BLaER1 (cell line): ENCODE results near the gene TMEM131L.

Experiments
- H3K27ac ChIP-seq: shearing (Covaris generic); formaldehyde crosslinking; 2 replicates; pipeline ENCODE4 v1.8.1; 2022
- H3K27me3 ChIP-seq: shearing (Covaris generic); formaldehyde crosslinking; 2 replicates; pipeline ENCODE4 v1.8.1; 2022
- H3K36me3 ChIP-seq: shearing (Covaris generic); formaldehyde crosslinking; 2 replicates; pipeline ENCODE4 v1.8.1; 2022
- H3K4me1 ChIP-seq: shearing (Covaris generic); formaldehyde crosslinking; 2 replicates; pipeline ENCODE4 v1.8.1; 2022
- H3K4me2 ChIP-seq: shearing (Covaris generic); formaldehyde crosslinking; 2 replicates; pipeline ENCODE4 v1.8.1; 2022
- H3K4me3 ChIP-seq: shearing (Covaris generic); formaldehyde crosslinking; 2 replicates; pipeline ENCODE4 v1.8.1; 2022
- H3K9ac ChIP-seq: shearing (Covaris generic); formaldehyde crosslinking; 2 replicates; pipeline ENCODE4 v1.8.1; 2022
- H3K9me3 ChIP-seq: shearing (Covaris generic); formaldehyde crosslinking; 2 replicates; pipeline ENCODE4 v1.8.1; 2022
- H4K20me1 ChIP-seq: shearing (Covaris generic); formaldehyde crosslinking; 2 replicates; pipeline ENCODE4 v1.8.1; 2022
- Cebpa-rat ChIP-seq: shearing (Covaris generic); IDR thresholded peaks from 2 replicates; pipeline ENCODE4 v1.8.1; 2022

The TMEM131L gene

GRCh38 chr4:153524682-153525081 is 58.5 kb downstream of the TMEM131L start:
- no peaks in the 10 kb centered on the region for H3K27me3 ChIP-seq
- H3K9ac ChIP-seq, result no peak overlapping the region
- H3K9me3 ChIP-seq, result no peaks in the 10 kb centered on the region
- peaks cover 100% of the 10 kb centered on the region for H4K20me1 ChIP-seq
- H3K27ac ChIP-seq, result no peak overlapping the region; the same call in 1 of the 2 replicates
- H3K4me2 ChIP-seq, result peak overlapping the region; percentile 88
- peaks cover 100% of the 10 kb centered on the region for H3K4me1 ChIP-seq
- no peak for TF ChIP-seq Cebpa-rat
- no peak overlapping the region for H3K4me3 ChIP-seq
- peaks cover 60% of the 10 kb centered on the region for H3K36me3 ChIP-seq

- H3K27ac ChIP-seq, result no peak overlapping the region
- peak overlapping the region; percentile 88 for H3K4me2 ChIP-seq
- no peaks in the 10 kb centered on the region for H3K9me3 ChIP-seq
- no peaks in the 10 kb centered on the region for H3K27me3 ChIP-seq
- peaks cover 73% of the 10 kb centered on the region for H3K36me3 ChIP-seq
- peaks cover 100% of the 10 kb centered on the region for H3K4me1 ChIP-seq
- no peak for TF ChIP-seq Cebpa-rat
- peak overlapping the region; percentile 9; the same call in 1 of the 2 replicates for H3K9ac ChIP-seq
- H4K20me1 ChIP-seq, result peaks cover 100% of the 10 kb centered on the region
- no peak overlapping the region for H3K4me3 ChIP-seq
Measured at GRCh38 chr4:153527690-153528089, 61.5 kb downstream of the TMEM131L start.

GRCh38 chr4:153528705-153529485 is 62.7 kb downstream of the TMEM131L start:
- Histone ChIP-seq H3K4me1 (peaks cover 97% of the 10 kb centered on the region), H3K36me3 (peaks cover 79% of the 10 kb centered on the region), H3K9ac (0 out of 2 replicates have a peak overlapping the region, but pooled peaks have one; percentile 36), H3K9me3 (no peaks in the 10 kb centered on the region), H3K27ac (peak overlapping the region; percentile 28; the same call in 1 of the 2 replicates), H3K27me3 (no peaks in the 10 kb centered on the region), H3K4me3 (no peak overlapping the region), H4K20me1 (peaks cover 100% of the 10 kb centered on the region), H3K4me2 (peak overlapping the region; percentile 88)
- TF ChIP-seq Cebpa-rat, result no peak

- peaks cover 78% of the 10 kb centered on the region for H3K36me3 ChIP-seq
Measured at GRCh38 chr4:153529646-153530045, 63.5 kb downstream of the TMEM131L start.

GRCh38 chr4:153530284-153530999 is 64.3 kb downstream of the TMEM131L start:
- Histone ChIP-seq H3K9ac (peak overlapping the region; percentile 21; the same call in 1 of the 2 replicates), H3K36me3 (peaks cover 78% of the 10 kb centered on the region), H3K4me2 (peak overlapping the region; percentile 88), H4K20me1 (peaks cover 100% of the 10 kb centered on the region), H3K9me3 (no peaks in the 10 kb centered on the region), H3K27me3 (no peaks in the 10 kb centered on the region), H3K27ac (peak overlapping the region; percentile 47), H3K4me3 (no peak overlapping the region), H3K4me1 (peaks cover 92% of the 10 kb centered on the region)
- no peak for TF ChIP-seq Cebpa-rat

More at GRCh38 chr4:153529646-153530045, 63.5 kb downstream of the TMEM131L start:
- Histone ChIP-seq H3K27ac (no peak overlapping the region), H3K4me3 (no peak overlapping the region), H3K27me3 (no peaks in the 10 kb centered on the region), H3K4me1 (peaks cover 92% of the 10 kb centered on the region), H3K9me3 (no peaks in the 10 kb centered on the region), H3K4me2 (peak overlapping the region; percentile 88), H3K9ac (0 out of 2 replicates have a peak overlapping the region, but pooled peaks have one; percentile 0), H4K20me1 (peaks cover 100% of the 10 kb centered on the region)
- TF ChIP-seq Cebpa-rat, result no peak

- Histone ChIP-seq H4K20me1 (peaks cover 100% of the 10 kb centered on the region), H3K4me3 (no peak overlapping the region), H3K9ac (no peak overlapping the region), H3K36me3 (peaks cover 78% of the 10 kb centered on the region), H3K27ac (peak overlapping the region; percentile 47; the same call in 1 of the 2 replicates), H3K4me2 (peak overlapping the region; percentile 88), H3K4me1 (peaks cover 92% of the 10 kb centered on the region), H3K9me3 (no peaks in the 10 kb centered on the region), H3K27me3 (no peaks in the 10 kb centered on the region)
- no peak for TF ChIP-seq Cebpa-rat
Measured at GRCh38 chr4:153531000-153531358, 64.8 kb downstream of the TMEM131L start.

- Histone ChIP-seq H3K36me3 (peaks cover 78% of the 10 kb centered on the region), H3K9me3 (no peaks in the 10 kb centered on the region), H3K4me1 (peaks cover 90% of the 10 kb centered on the region), H3K27me3 (no peaks in the 10 kb centered on the region), H4K20me1 (peaks cover 100% of the 10 kb centered on the region), H3K4me3 (no peak overlapping the region), H3K4me2 (peak overlapping the region; percentile 36), H3K9ac (no peak overlapping the region), H3K27ac (no peak overlapping the region)
- no peak for TF ChIP-seq Cebpa-rat
Measured at GRCh38 chr4:153531976-153532626, 65.9 kb downstream of the TMEM131L start.

- peaks cover 78% of the 10 kb centered on the region for H3K36me3 ChIP-seq
- H4K20me1 ChIP-seq, result peaks cover 100% of the 10 kb centered on the region
- TF ChIP-seq Cebpa-rat, result no peak
- H3K9ac ChIP-seq, result no peak overlapping the region
- peaks cover 90% of the 10 kb centered on the region for H3K4me1 ChIP-seq
- no peak overlapping the region for H3K27ac ChIP-seq
- peak overlapping the region; percentile 36; the same call in 1 of the 2 replicates for H3K4me2 ChIP-seq
- H3K9me3 ChIP-seq, result no peaks in the 10 kb centered on the region
- H3K27me3 ChIP-seq, result no peaks in the 10 kb centered on the region
- H3K4me3 ChIP-seq, result no peak overlapping the region
Measured at GRCh38 chr4:153532636-153533035, 66.5 kb downstream of the TMEM131L start.

GRCh38 chr4:153533387-153533786 is 67.2 kb downstream of the TMEM131L start:
- TF ChIP-seq Cebpa-rat, result no peak
- Histone ChIP-seq H3K27me3 (no peaks in the 10 kb centered on the region), H3K27ac (no peak overlapping the region), H3K4me1 (peaks cover 90% of the 10 kb centered on the region), H3K4me2 (peak overlapping the region; percentile 11), H3K4me3 (no peak overlapping the region), H3K9me3 (no peaks in the 10 kb centered on the region), H4K20me1 (peaks cover 100% of the 10 kb centered on the region), H3K36me3 (peaks cover 78% of the 10 kb centered on the region), H3K9ac (no peak overlapping the region)
